H1 (cell line): ENCODE measurements around the gene ASTL. TPM values are rescaled to one million over a fixed set of nuclear protein-coding genes. Genes with fewer than 3 reads are reported as not detected.

Experiments
- CTCF ChIA-PET: fragments of 300-600 bp; sonication (Branson Sonifier 250); formaldehyde crosslinking; loops from one replicate; lab custom pipeline; 2021; ENCODE audit not compliant: partially characterized antibody; lab: Charles Lee
- POLR2A ChIA-PET: fragments of 300-600 bp; sonication (Branson Sonifier 250); formaldehyde crosslinking; loops from one replicate; lab custom pipeline; 2021; ENCODE audit warnings: inconsistent platforms; ENCODE audit not compliant: partially characterized antibody; lab: Charles Lee
- DNase-seq, 2 experiments: peaks; one replicate each; pipeline versions ENCODE4 v3.0.0 to v3.0.0-alpha.2; 2010 to 2022; ENCODE audit warnings: low spot score in 2 of 2, low read depth in 1 of 2, mixed read lengths in 1 of 2
- FAIRE-seq: peaks from 2 replicates; lab custom pipeline; 2011; peaks lifted over from hg19 to GRCh38; lab: Jason Lieb, UNC
- H2AFZ ChIP-seq: 2 replicates; pipeline ENCODE4 v1.8.1; 2012; ENCODE audit warnings: low read length, inconsistent platforms
- H2AK5ac ChIP-seq: 2 replicates; pipeline ENCODE4 v1.6.1; 2013; ENCODE audit warnings: low read depth, low read length
- H2BK120ac ChIP-seq: replicated peaks from 2 replicates; pipeline ENCODE3; 2013; ENCODE audit warnings: low read depth, low read length, inconsistent platforms
- H2BK12ac ChIP-seq: 2 replicates; pipeline ENCODE4 v1.6.1; 2013; ENCODE audit warnings: low read depth, low read length
- H2BK15ac ChIP-seq: 2 replicates; pipeline ENCODE4 v1.6.1; 2013; ENCODE audit warnings: low read length
- H2BK20ac ChIP-seq: 2 replicates; pipeline ENCODE4 v1.6.1; 2013; ENCODE audit warnings: low read length
- H2BK5ac ChIP-seq: 2 replicates; pipeline ENCODE4 v1.6.1; 2013; ENCODE audit warnings: low read depth, low read length
- H3K14ac ChIP-seq: 2 replicates; pipeline ENCODE4 v1.6.1; 2013; ENCODE audit warnings: inconsistent platforms; ENCODE audit not compliant: insufficient read length
- H3K18ac ChIP-seq: 2 replicates; pipeline ENCODE4 v1.6.1; 2013; ENCODE audit warnings: low read length; ENCODE audit errors: extremely low read depth
- H3K23ac ChIP-seq: 2 replicates; pipeline ENCODE4 v1.6.1; 2013; ENCODE audit warnings: inconsistent platforms; ENCODE audit not compliant: insufficient read length
- H3K23me2 ChIP-seq: 2 replicates; pipeline ENCODE4 v1.6.1; 2013; ENCODE audit warnings: low read depth, low read length
- H3K27ac ChIP-seq: 2 replicates; pipeline ENCODE4 v1.6.1; 2011; ENCODE audit warnings: low read depth, low read length, inconsistent platforms
- H3K27me3 ChIP-seq, 4 experiments: replicated peaks in 1 of 4; 1 replicate in 1 of 4; 2 replicates in 3 of 4; pipeline versions ENCODE4 v1.6.1 to v1.8.1; 2011 to 2013; ENCODE audit warnings: low read length in 3 of 4, mild to moderate bottlenecking in 3 of 4, inconsistent platforms in 2 of 4, mixed read lengths in 2 of 4, moderate library complexity in 1 of 4; ENCODE audit not compliant: control insufficient read depth in 3 of 4, insufficient read depth in 3 of 4; ENCODE audit errors: extremely low read depth in 1 of 4
- H3K36me3 ChIP-seq, 4 experiments: 2 replicates each; pipeline versions ENCODE4 v1.6.1 to v1.8.1; 2011 to 2013; ENCODE audit warnings: mild to moderate bottlenecking in 4 of 4, low read length in 3 of 4, moderate library complexity in 2 of 4, control low read depth in 1 of 4, inconsistent platforms in 1 of 4; ENCODE audit not compliant: insufficient read depth in 4 of 4, control insufficient read depth in 2 of 4
- H3K4ac ChIP-seq: replicated peaks from 2 replicates; pipeline ENCODE3; 2013; ENCODE audit warnings: low read length, low read depth, mixed read lengths, inconsistent platforms; ENCODE audit not compliant: insufficient read length
- H3K4me1 ChIP-seq, 4 experiments: replicated peaks in 1 of 4; 1 replicate in 1 of 4; 2 replicates in 3 of 4; pipeline versions ENCODE4 v1.6.1 to v1.8.1; 2011 to 2013; ENCODE audit warnings: low read length in 3 of 4, inconsistent platforms in 2 of 4, mixed read lengths in 1 of 4; ENCODE audit not compliant: insufficient read depth in 4 of 4, control insufficient read depth in 3 of 4
- H3K4me2 ChIP-seq, 2 experiments: 2 replicates each; pipeline versions ENCODE4 v1.6.1 to v1.8.1; 2011 to 2013; ENCODE audit warnings: low read depth in 2 of 2, low read length in 2 of 2, control low read depth in 1 of 2, inconsistent platforms in 1 of 2, mild to moderate bottlenecking in 1 of 2; ENCODE audit not compliant: insufficient read depth in 1 of 2
- H3K4me3 ChIP-seq, 4 experiments: fragments of 200-600, 300-600 bp in 1 of 4; sonication (generic), shearing (Covaris generic), sonication (Bioruptor Twin) in 1 of 4; 2 replicates each; pipeline versions ENCODE4 v1.5.1 to v1.8.1; 2011 to 2016; ENCODE audit warnings: low read length in 4 of 4, low read depth in 3 of 4, control low read depth in 2 of 4, inconsistent platforms in 2 of 4, mild to moderate bottlenecking in 2 of 4, mixed read lengths in 1 of 4, moderate library complexity in 1 of 4; ENCODE audit not compliant: insufficient read depth in 2 of 4; ENCODE audit errors: extremely low read depth in 1 of 4
- H3K56ac ChIP-seq: replicated peaks from 2 replicates; pipeline ENCODE3; 2013; ENCODE audit warnings: low read depth, mild to moderate bottlenecking, mixed read lengths, low read length, inconsistent platforms; ENCODE audit not compliant: insufficient read length
- H3K79me1 ChIP-seq: 2 replicates; pipeline ENCODE4 v1.6.1; 2013; ENCODE audit warnings: low read depth, low read length, control low read depth
- H3K79me2 ChIP-seq, 2 experiments: 2 replicates each; pipeline versions ENCODE4 v1.6.1 to v1.8.1; 2012 to 2013; ENCODE audit warnings: low read length in 2 of 2, mild to moderate bottlenecking in 2 of 2, inconsistent platforms in 1 of 2; ENCODE audit not compliant: insufficient read depth in 2 of 2, control insufficient read depth in 1 of 2
- H3K9ac ChIP-seq, 4 experiments: replicated peaks in 1 of 4; 1 replicate in 1 of 4; 2 replicates in 3 of 4; pipeline versions ENCODE4 v1.6.1 to v1.8.1; 2011 to 2013; ENCODE audit warnings: low read depth in 3 of 4, low read length in 3 of 4, control low read depth in 2 of 4, mild to moderate bottlenecking in 2 of 4, moderate library complexity in 2 of 4, inconsistent platforms in 1 of 4; ENCODE audit errors: extremely low read depth in 1 of 4
- H3K9me3 ChIP-seq, 2 experiments: 2 replicates each; pipeline versions ENCODE4 v1.6.1 to v1.8.1; 2012 to 2013; ENCODE audit warnings: mild to moderate bottlenecking in 2 of 2, moderate library complexity in 2 of 2, control low read depth in 1 of 2, inconsistent platforms in 1 of 2, low read depth in 1 of 2, low read length in 1 of 2, mixed read lengths in 1 of 2; ENCODE audit not compliant: insufficient read depth in 2 of 2
- H4K20me1 ChIP-seq, 2 experiments: replicated peaks in 1 of 2; 2 replicates each; pipeline versions ENCODE3 to v1.8.1; 2011 to 2013; ENCODE audit warnings: inconsistent platforms in 2 of 2, low read length in 2 of 2, mild to moderate bottlenecking in 1 of 2; ENCODE audit not compliant: insufficient read depth in 2 of 2, control insufficient read depth in 1 of 2
- H4K5ac ChIP-seq: 2 replicates; pipeline ENCODE4 v1.6.1; 2013; ENCODE audit warnings: low read length, low read depth, mixed read lengths, inconsistent platforms; ENCODE audit not compliant: insufficient read length
- H4K8ac ChIP-seq: 2 replicates; pipeline ENCODE4 v1.8.0; 2013; ENCODE audit warnings: mild to moderate bottlenecking, moderate library complexity, low read length, inconsistent platforms; ENCODE audit not compliant: insufficient read depth; ENCODE audit errors: extremely low read depth
- H4K91ac ChIP-seq: replicated peaks from 2 replicates; pipeline ENCODE3; 2013; ENCODE audit warnings: low read length, mixed read lengths, inconsistent platforms; ENCODE audit not compliant: insufficient read length
- BACH1 ChIP-seq: IDR thresholded peaks from 2 replicates; pipeline ENCODE4 v1.6.1; 2012; ENCODE audit warnings: low read length, improper control_type of control experiment
- BRCA1 ChIP-seq: IDR thresholded peaks from 2 replicates; pipeline ENCODE4 v1.6.1; 2012; ENCODE audit warnings: low read depth, low read length, improper control_type of control experiment
- CBX8 ChIP-seq: fragments of 300-800, 300-1000 bp; sonication (generic); IDR thresholded peaks from 2 replicates; pipeline ENCODE4 v1.7.1; 2016; ENCODE audit warnings: low read depth, low read length, borderline replicate concordance
- CHD2 ChIP-seq: IDR thresholded peaks from 2 replicates; pipeline ENCODE4 v1.6.1; 2012; ENCODE audit warnings: low read length, improper control_type of control experiment
- CTBP2 ChIP-seq: IDR thresholded peaks from 2 replicates; pipeline ENCODE4 v1.7.0; 2011; ENCODE audit warnings: borderline replicate concordance, mild to moderate bottlenecking, moderate library complexity, mixed read lengths, low read length; ENCODE audit not compliant: insufficient read depth, insufficient read length
- KDM4A ChIP-seq: IDR thresholded peaks from one replicate; pipeline ENCODE4 v1.7.1; 2012; ENCODE audit warnings: low read depth, mild to moderate bottlenecking, moderate library complexity, low read length, inconsistent platforms; ENCODE audit not compliant: severe bottlenecking
- POLR2AphosphoS5 ChIP-seq: IDR thresholded peaks from 2 replicates; pipeline ENCODE4 v1.6.1; 2011; ENCODE audit warnings: low read depth, low read length
- RNF2 ChIP-seq: fragments of 200-900, 300-1000 bp; sonication (generic); IDR thresholded peaks from 2 replicates; pipeline ENCODE4 v1.7.1; 2016; ENCODE audit warnings: borderline replicate concordance, low read depth, mild to moderate bottlenecking, antibody characterized with exemption, low read length; ENCODE audit not compliant: poor library complexity, severe bottlenecking; ENCODE audit errors: missing control alignments
- SAP30 ChIP-seq: fragments of 300-600 bp; sonication (generic); IDR thresholded peaks from 2 replicates; pipeline ENCODE4 v1.7.1; 2012; ENCODE audit warnings: low read length, moderate library complexity, mild to moderate bottlenecking, inconsistent platforms; ENCODE audit not compliant: insufficient read depth, insufficient replicate concordance
- SP2 ChIP-seq: IDR thresholded peaks from 2 replicates; pipeline ENCODE4 v1.6.1; 2012; ENCODE audit warnings: mild to moderate bottlenecking, low read length, inconsistent platforms
- SP4 ChIP-seq: IDR thresholded peaks from 2 replicates; pipeline ENCODE4 v1.6.1; 2012; ENCODE audit warnings: low read length, inconsistent platforms
- TBP ChIP-seq: IDR thresholded peaks from 2 replicates; pipeline ENCODE4 v1.6.1; 2011; ENCODE audit warnings: low read depth, low read length, improper control_type of control experiment
- WGBS, 2 experiments: shearing (Covaris generic) in 1 of 2; methylation state at CpG; one replicate each; pipeline versions ENCODE4 v1.1.6 to v1.1.7; 2013 to 2015; ENCODE audit warnings: low lambda C conversion rate in 2 of 2, mixed read lengths in 2 of 2, inconsistent platforms in 1 of 2, low coverage in 1 of 2, missing lambda C conversion rate in 1 of 2; ENCODE audit not compliant: insufficient replicate concordance in 2 of 2, insufficient coverage in 1 of 2, insufficient read length in 1 of 2; ENCODE audit errors: extremely low coverage in 1 of 2, missing lambda C conversion rate in 1 of 2; 5-methylcytosine and 5-hydroxymethylcytosine counted together
- polyA plus RNA-seq, 7 experiments: library from polyadenylated mRNA; depleted of rRNA in 3 of 7; stranded (reverse) in 5 of 7; unstranded in 2 of 7; fragments of >200 nt in 5 of 7; fragments of 200-250 nt in 2 of 7; gene quantifications; 1 replicate in 5 of 7; 2 replicates in 1 of 7; 4 replicates in 1 of 7; pipeline versions ENCODE4 v1.2.1 to v1.2.3, GENCODE V29; 2011 to 2013; ENCODE audit warnings: missing spikeins in 2 of 7, mixed read lengths in 2 of 7
- total RNA-seq: library from RNA; stranded (reverse); fragmentation: NEBNext Ultra II Directional; extraction: Animal tissue kit (Norgen Biotek cat#: 25700); gene quantifications from 2 replicates; pipeline ENCODE4 v1.2.1, GENCODE V29; 2021

ASTL gene
- total and polyA plus RNA-seq, 2 of the 8 experiments (the other 6 are each of a cell fraction or from before 2014, with no cell fraction given), result 0.60 to 1.4 TPM

DNA sequence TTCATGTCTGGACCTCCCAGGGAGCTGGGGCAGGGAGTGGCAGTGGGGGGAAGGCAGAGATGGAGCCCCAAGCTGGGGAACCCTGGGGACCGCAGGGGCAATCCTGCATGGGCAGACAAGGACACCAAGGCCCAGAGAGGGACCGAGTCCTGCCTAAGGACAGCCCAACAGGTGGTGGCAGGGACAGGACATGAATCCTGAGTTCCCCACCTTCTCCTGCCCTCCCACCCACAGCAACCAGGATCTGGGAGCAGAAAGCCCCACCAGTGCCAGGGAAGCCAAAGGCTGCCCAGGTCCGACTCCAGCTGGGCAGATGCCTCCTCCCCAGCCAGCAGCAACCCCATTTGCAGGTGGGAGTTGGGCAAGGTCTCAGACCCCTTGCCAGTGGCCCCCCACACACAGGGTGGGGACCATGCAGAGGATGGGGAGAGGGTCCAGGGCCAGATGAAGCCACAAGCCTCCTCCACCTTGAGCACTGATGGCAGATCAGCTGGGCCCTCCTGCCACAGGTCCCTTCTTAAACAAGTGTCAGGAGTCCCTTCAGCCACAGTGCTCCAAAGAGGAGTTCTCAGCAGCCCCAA is 28.3 kb downstream of the ASTL start:
- H3K18ac ChIP-seq, result no peak overlapping the region; the same call in 1 of the 2 replicates
- 0 out of 2 replicates have a peak overlapping the region, but pooled peaks have one; percentile 32 for H2BK20ac ChIP-seq
- DNase-seq (no peak), FAIRE-seq (no peak)
- H3K23ac ChIP-seq, result no peak overlapping the region
- no peak overlapping the region for H3K9ac ChIP-seq
- H3K4me1 ChIP-seq, result peaks cover 0 to 25% (median 17%) of the 10 kb centered on the region in 4 experiments; a peak in 6 of 7 replicates
- no peak overlapping the region for H2AFZ ChIP-seq
- WGBS, 2 experiments, result 92% methylated on average over 2 of the region's 3 CpGs; no CpG with 5 or more reads in 1 of the 2 experiments
- ChIA-PET POLR2A (interaction anchor here (0.6 to 1.7 kb wide), 2 partner anchors 8 to 115 kb away, joined by 4 to 5 read pairs; no protein-coding TSS in a partner anchor), CTCF (interaction anchor here (0.8 to 3.1 kb wide), 6 partner anchors 9 to 124 kb away, joined by 3 to 18 read pairs (median 4); no protein-coding TSS in a partner anchor)
- H3K79me2 ChIP-seq, result no peaks in the 10 kb centered on the region
- no peak overlapping the region for H4K5ac ChIP-seq
- no peaks in the 10 kb centered on the region for H3K79me1 ChIP-seq
- no peak overlapping the region for H3K14ac ChIP-seq
- H2BK120ac ChIP-seq, result no peak overlapping the region
- H3K23me2 ChIP-seq, result peaks cover 2% of the 10 kb centered on the region; the same call in 1 of the 2 replicates
- H3K4me3 ChIP-seq, result no peak overlapping the region
- peak overlapping the region; percentile 25; the same call in 1 of the 2 replicates for H2BK15ac ChIP-seq
- no peak overlapping the region for H3K27ac ChIP-seq
- no peak overlapping the region for H3K4ac ChIP-seq
- H3K27me3 ChIP-seq, result peaks cover 0 to 4% (median under 1%) of the 10 kb centered on the region in 4 experiments; a peak in 3 of 7 replicates
- no peaks in the 10 kb centered on the region for H4K20me1 ChIP-seq
- H2BK5ac ChIP-seq, result 0 out of 2 replicates have a peak overlapping the region, but pooled peaks have one; percentile 62
- no peak overlapping the region for H3K56ac ChIP-seq
- H2BK12ac ChIP-seq, result peak overlapping the region; percentile 86; the same call in 1 of the 2 replicates
- H2AK5ac ChIP-seq, result no peak overlapping the region
- no peaks in the 10 kb centered on the region for H3K36me3 ChIP-seq
- peak overlapping the region; percentile 26 for H4K91ac ChIP-seq
- H3K9me3 ChIP-seq, result peaks cover 4 to 9% of the 10 kb centered on the region in 2 experiments
- H4K8ac ChIP-seq, result peak overlapping the region; percentile 29; the same call in 1 of the 2 replicates
- H3K4me2 ChIP-seq, result no peak overlapping the region
- TF ChIP-seq TBP, result no peak
- no peak for TF ChIP-seq POLR2AphosphoS5
- TF ChIP-seq BACH1, result no peak
- TF ChIP-seq CTBP2, result no peak
- no peak for TF ChIP-seq SP2
- TF ChIP-seq SAP30, result no peak
- no peak for TF ChIP-seq BRCA1
- no peak for TF ChIP-seq CHD2
- no peak for TF ChIP-seq CBX8
- TF ChIP-seq SP4, result no peak
- TF ChIP-seq KDM4A, result no peak
- TF ChIP-seq RNF2, result no peak
